Astrocyte (in vitro differentiated cells and primary cell): ENCODE measurements around the gene HERC2.
A peak's percentile ranks its signal among the peaks of the same experiment; 100 is the strongest.

Experiments
- EZH2 ChIP-seq: IDR thresholded peaks from 2 replicates; pipeline ENCODE4 v1.6.1; 2012; ENCODE audit warnings: mild to moderate bottlenecking, low read length, inconsistent platforms; ENCODE audit not compliant: insufficient read depth
- TF ChIP-seq, protein P1 (sequence below): IDR thresholded peaks from 2 replicates; pipeline ENCODE4 v1.5.1; 2011; ENCODE audit warnings: low read depth, mild to moderate bottlenecking, inconsistent platforms, low read length, moderate library complexity; ENCODE audit not compliant: insufficient read depth

DNA sequence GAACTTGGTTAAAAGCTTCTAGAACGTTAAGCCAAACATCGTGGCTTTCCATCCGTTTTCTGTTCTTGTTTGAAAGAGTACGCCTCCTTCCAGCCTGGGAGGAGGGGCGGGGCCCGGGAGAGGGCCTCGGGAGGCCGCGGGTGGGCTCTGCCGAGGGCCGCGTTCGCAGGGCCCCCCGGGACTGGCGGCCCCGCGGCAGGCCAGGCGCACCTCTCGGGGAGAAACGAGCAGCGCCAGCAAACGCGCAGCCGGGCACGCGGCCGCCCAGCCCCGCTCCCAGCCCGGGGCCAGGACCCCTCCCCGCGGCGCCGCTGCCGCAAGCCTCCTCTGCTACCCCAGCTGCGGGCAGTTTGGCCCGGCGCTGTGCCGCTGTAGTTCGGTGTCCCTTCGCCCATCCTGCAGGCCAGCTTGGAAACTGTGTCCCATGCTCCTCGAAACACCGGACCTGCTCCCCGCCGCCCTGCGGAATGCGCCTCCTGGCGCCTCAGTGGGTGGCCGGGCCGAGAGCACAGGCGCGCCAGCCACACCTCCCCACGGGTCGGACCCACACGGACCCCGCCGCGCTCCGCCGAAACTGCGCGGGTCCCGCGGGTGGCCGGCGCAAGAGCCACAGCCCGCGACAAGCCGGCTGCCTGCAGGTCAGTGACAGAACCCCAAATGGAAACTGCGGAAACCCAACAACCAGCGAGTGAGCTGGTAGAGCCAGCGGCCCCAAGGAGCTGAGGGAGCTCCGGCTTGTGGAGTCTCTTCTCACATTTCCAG, 225.1 kb downstream of the HERC2 start:
- TF ChIP-seq, protein P1, sequence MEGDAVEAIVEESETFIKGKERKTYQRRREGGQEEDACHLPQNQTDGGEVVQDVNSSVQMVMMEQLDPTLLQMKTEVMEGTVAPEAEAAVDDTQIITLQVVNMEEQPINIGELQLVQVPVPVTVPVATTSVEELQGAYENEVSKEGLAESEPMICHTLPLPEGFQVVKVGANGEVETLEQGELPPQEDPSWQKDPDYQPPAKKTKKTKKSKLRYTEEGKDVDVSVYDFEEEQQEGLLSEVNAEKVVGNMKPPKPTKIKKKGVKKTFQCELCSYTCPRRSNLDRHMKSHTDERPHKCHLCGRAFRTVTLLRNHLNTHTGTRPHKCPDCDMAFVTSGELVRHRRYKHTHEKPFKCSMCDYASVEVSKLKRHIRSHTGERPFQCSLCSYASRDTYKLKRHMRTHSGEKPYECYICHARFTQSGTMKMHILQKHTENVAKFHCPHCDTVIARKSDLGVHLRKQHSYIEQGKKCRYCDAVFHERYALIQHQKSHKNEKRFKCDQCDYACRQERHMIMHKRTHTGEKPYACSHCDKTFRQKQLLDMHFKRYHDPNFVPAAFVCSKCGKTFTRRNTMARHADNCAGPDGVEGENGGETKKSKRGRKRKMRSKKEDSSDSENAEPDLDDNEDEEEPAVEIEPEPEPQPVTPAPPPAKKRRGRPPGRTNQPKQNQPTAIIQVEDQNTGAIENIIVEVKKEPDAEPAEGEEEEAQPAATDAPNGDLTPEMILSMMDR = no peak
- TF ChIP-seq EZH2 = peak; percentile 75
